GM18520 (cell line): Measurements from ENCODE around the gene SLC39A8.

Source experiments
- ATAC-seq: cut with Tn5 transposase; IDR thresholded peaks from one replicate; pipeline ENCODE4 v1.9.1; 2021; ENCODE audit not compliant: unreplicated experiment

The SLC39A8 gene

DNA sequence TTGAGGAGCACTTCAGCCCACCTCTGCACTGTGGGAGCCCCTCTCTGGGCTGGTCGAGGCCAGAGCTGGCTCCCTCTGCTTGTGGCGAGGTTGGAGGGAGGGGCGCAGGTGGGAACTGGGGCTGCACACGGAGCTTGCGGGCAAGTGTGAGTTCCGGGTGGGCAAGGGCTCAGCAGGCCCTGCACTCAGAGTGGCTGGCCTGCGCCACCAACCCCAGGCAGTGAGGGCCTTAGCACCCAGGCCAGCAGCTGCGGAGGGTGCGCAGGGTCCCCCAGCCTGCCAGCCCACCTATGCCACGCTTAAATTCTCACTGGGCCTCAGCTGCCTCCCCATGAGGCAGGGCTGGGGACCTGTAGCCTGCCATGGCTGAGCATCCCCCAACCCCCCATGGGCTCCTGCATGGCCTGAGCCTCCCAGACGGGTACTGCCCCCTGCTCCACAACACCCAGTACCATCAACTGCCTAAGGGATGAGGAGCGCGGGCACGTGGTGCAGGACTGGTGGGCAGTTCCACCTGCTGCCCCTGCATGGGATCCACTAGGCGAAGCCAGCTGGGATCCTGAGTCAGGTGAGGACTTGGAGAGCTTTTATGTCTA, 110.9 kb downstream of the SLC39A8 start:
- ATAC-seq: no peak

DNA sequence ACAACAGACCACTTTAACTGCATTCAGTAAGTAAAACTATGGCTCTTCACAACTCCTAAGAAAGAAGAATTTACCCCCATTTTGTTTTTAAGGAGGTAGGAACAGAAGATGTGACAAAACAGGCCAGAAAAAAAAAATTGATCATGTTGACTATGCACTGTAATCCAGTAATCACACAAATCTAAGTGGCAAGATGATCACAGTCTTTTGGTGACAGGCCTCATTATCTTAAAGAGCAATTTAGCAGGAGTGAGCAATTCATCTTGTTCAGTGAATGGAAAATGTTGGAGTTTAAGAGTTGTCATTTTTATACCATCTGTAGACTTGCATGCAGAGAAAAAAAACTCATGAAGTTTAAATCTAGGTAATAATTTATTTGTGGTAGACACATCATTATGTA, 115.1 kb downstream of the SLC39A8 start:
- no peak for ATAC-seq

DNA sequence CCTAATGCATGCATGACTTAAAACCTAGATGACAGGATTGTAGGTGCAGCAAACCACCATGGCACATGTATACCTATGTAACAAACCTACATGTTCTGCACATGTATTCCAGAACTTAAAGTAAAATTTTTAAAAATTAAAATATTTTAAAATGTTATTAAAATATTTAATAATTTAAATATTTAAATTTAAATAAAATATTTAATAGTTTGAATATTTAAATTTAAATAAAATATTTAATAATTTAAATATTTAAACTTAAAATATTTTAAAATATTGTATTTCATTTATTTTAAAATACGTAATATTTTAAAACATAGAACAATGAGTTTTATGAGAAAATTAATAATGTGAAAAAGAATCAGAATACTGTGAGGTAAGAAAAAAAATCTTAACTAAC, 117.9 kb downstream of the SLC39A8 start:
- no peak for ATAC-seq

DNA sequence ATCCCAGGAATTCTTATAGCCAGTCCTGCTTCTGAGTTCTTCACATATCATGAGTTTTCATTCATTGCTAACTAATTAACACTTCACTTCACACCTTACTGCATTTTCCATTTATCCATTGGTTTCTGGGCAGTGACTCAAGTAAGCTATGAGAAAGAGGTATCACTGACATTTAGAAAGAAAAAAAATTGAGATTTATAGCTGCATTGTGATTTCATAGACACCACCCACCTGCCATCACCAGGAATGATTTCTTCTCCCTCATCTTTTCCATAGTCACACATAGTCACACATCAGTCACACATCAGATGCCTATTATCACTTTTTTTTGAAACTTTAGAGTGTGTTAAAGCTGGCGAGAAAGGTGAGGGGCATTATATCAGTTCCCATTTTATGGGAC, 121.8 kb downstream of the SLC39A8 start:
- ATAC-seq: no peak

DNA sequence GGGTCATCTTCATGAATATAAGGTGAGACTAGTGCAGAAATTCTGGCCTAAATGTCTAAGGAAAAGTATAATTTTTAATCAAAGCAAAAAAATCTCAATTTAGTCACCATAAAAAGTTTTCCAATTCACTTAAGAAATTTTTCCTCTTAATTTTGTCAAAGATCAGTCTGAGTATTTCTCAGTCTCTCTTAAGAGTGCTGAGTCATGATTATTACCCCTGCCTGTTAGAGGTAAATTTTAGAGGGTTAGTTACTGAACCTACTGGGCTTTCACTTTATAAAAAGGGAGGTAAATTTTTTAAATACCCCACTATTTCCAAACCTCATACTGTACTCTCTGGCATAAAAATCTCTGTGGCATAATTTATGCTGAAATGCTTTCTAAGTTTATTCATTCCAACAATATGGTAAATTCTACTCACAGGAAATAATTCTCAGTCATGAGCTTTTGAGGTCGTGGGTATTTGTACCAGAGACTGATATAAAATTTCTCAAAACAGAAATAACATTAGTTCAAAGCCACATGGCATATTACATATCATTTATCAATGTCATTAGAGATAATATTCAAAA, 122.4 kb downstream of the SLC39A8 start:
- ATAC-seq: no peak

DNA sequence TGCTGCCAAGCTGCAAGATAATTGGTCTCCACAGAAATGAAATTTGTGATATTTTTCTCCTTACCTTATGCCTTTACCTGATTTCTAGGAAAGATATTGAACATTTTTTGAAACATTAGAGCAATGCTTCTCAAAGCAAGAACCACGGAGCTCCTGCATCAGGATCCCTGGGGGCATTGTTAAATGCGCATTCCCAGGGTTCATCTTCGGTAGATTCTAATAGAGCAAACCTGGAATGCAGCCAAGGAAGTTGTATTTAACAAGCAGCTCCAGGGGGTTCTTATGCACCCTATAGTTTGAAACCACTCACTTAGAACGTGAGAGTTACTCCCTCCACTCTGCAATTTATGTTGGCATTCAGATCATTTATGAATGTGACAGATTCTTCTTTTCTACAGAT, 126.2 kb downstream of the SLC39A8 start:
- ATAC-seq: no peak

DNA sequence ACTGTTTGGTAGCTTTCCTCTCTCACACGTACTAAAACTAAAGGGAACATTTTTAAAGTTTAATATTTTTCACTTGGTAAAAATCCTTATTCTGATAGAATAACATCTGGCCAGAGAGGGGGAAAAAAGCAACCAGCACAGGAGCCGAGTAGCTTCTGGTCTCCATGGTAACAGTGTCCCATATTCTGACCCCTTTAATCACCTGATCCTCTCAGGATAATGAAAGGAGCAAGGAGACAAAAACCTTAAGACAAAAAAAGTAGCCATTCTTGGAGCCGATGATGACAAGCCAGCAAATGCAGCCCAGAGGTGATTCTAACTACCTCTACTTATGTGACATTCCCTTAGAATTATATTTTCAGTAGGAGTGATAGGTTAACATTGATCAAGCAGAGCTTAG, 126.6 kb downstream of the SLC39A8 start:
- ATAC-seq: no peak

DNA sequence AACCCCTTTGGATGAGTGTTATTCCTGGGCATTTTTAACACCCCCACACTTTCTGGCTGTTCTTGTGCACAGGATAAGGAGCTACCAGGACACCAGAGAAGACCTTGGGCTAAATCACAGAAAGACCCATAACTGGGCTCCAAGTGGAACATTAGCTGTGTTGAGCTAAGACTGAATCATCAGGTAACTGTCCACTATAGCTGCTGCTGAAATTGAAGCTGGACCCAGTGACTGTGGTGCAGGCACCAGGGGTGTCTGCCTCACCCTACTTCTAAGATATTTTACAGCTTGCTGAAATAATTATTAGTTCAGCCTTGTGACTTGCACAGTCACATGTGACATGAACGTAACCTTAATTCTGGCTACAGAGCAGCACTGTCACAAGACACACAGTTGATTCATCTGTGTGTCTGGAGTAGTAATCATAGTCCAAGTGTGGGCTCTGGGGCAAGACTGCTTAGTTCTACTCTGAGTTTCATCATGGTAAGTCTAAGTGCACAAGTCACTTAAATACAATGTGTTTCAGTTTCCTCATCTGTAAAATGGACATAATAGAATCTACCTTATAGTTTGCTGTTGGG, 127.4 kb downstream of the SLC39A8 start:
- no peak for ATAC-seq

DNA sequence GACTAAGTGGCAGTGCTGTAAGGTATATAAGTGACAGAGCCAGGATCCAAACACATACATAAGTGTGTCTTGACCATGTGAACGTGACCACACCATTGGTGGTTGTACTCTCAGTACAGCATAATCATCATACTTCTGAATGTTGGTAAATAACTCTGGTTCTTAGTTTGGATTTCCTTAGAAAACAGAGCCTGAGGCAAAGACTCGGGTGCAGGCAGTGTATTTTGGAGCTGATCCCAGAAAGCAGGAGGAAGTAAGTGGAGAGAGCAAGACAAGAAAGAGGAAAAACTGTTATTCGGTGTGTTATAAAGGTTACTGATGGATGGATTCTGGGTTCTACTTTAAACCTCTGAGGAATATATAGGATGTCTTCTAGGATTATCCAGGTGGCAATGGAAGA, 127.9 kb downstream of the SLC39A8 start:
- no peak for ATAC-seq

DNA sequence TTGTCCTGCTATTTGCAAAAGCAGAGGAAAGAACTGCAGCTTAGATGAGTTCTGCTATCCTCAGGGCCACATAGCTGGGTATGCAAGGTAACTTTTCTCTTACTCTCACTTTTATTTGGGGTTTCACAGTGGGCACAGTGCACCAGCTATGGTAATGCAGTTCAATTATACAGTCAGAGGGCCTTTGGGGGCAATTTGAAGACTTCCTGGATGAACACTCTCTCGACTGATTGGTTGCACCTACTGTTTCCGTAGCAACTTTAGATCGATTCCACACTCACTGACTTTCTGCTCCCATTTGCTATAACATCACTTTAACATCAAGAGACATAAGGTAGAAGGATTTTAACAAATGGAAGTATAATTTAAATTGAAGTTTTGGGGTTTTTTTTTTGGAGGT, 128.6 kb downstream of the SLC39A8 start:
- no peak for ATAC-seq

DNA sequence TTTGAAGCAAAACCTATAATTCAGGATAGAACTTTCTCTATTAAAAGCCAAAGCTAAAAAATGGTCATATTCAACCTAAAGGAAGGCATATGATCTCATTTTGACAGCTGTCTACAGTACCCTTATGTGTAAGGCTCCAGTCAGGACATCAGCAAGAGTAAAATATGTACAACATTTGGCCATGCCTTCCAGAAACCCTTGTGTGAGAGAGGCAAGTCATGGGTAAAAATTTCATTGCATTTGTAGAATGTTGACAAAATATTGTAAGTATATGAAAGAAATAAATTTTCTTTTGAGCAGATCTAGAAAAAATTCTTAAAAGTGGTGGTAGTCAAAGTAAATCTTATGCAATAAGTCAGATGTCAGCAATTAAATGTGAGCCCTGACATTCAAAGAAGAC, 132.3 kb downstream of the SLC39A8 start:
- no peak for ATAC-seq
